Measurements from ENCODE around the gene SOX2.

SOX2 gene

DNA sequence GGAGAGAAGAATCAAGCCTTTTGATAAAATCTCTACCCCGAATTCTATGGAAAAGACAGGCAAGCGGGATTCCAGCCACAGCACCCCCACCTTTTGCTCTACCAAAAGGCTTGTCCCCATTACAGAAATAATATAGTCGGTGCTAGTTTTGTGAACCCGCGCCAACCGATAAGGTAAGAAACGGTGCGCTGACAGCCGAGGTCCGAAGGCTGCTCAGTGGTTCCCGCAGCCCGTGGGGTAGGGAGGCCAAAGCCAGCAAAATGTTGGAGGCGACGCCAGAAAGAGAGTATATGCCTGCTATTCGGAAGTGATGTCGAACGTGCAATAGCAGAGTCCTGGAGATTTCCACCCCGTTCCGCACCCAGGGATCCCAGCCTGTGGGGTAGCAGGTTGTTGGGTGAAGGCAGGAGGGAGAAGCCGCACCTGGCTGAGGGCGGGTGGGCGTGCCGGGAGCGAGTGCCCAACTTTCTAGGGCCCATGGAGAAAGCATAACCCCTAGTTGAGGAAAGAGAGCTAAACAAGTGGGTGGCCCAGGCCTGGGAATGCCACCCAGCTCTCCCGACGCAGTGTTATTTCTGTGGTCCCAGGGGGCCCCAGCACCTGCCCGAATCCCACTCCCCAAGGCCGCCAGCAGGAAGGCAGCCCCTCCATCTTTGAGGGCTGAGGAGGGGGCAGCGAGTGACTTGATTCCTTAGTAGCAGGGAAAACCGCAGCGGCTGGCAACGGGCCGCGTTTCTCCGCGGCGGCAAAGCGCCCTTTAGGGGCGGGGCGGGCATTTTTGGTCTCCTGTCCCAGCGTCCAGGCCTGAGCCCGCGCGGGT is 7.9 kb upstream of the SOX2 start:
- DNase-seq (ENCODE audit: low spot score) = no peak
- TF ChIP-seq CTCF (conservative IDR thresholded peaks at IDR 0.05; ENCODE audit: low read depth) = no peak
- ChIA-PET POLR2A (ENCODE audit: low non-redundant PET) (no interaction called here), CTCF (interaction anchor here (0.6 kb wide), 1 partner anchor 10 kb away, joined by 3 read pairs; no protein-coding TSS in a partner anchor)
- H3K27ac ChIP-seq = no peak overlapping the region

- no peak for DNase-seq (ENCODE audit: low spot score)
- ChIA-PET POLR2A (ENCODE audit: low non-redundant PET) (no interaction called here), CTCF (interaction anchor here (0.6 kb wide), 1 partner anchor 11 kb away, joined by 3 read pairs; no protein-coding TSS in a partner anchor)
- H3K27ac ChIP-seq = no peak overlapping the region
- no peak for TF ChIP-seq CTCF (conservative IDR thresholded peaks at IDR 0.05; ENCODE audit: low read depth)
Observed at GRCh38 chr3:181704421-181705085, 7.2 kb upstream of the SOX2 start.

- TF ChIP-seq CTCF (conservative IDR thresholded peaks at IDR 0.05; ENCODE audit: low read depth) = no peak
- ChIA-PET POLR2A (ENCODE audit: low non-redundant PET) (no interaction called here), CTCF (no interaction called here)
- no peak for DNase-seq (ENCODE audit: low spot score)
- H3K27ac ChIP-seq = no peak overlapping the region
Observed at GRCh38 chr3:181705086-181705480, 6.6 kb upstream of the SOX2 start.

DNA sequence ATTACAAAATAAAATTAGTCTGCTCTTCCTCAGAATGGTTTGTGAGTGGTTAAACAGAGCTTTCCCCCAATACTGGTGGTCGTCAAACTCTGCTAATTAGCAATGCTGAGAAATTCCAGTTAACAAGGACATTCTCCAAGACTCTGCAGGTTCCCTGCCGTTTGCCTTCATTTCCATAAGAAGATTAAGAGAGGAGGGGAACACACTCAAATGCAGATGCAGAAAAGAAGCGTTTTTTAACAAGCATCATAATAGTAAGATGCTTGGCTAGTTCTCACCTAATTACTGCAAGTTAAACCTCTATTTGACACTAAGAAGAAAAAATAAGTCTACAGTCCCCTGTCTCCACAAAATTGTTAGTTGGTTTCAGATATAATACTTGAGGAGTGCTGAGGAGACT is 3.7 kb upstream of the SOX2 start:
- DNase-seq (ENCODE audit: low spot score) = no peak
- TF ChIP-seq CTCF (conservative IDR thresholded peaks at IDR 0.05; ENCODE audit: low read depth) = no peak
- H3K27ac ChIP-seq = no peak overlapping the region
- POLR2A ChIA-PET (ENCODE audit: low non-redundant PET) = no interaction called here
- CTCF ChIA-PET = interaction anchor here (0.6 to 1.7 kb wide), 3 partner anchors 241 to 910 kb away, joined by 3 to 10 read pairs (median 4); no protein-coding TSS in a partner anchor

- H3K27ac ChIP-seq = no peak overlapping the region
- CTCF ChIA-PET = interaction anchor here (0.6 to 1.7 kb wide), 9 partner anchors 8 to 1123 kb away, joined by 3 to 10 read pairs (median 3); no protein-coding TSS in a partner anchor
- peak; percentile 42 for DNase-seq (ENCODE audit: low spot score)
- POLR2A ChIA-PET (ENCODE audit: low non-redundant PET) = no interaction called here
- peak; percentile 88 for TF ChIP-seq CTCF (conservative IDR thresholded peaks at IDR 0.05; ENCODE audit: low read depth)
Observed at GRCh38 chr3:181709537-181710279, 2.0 kb upstream of the SOX2 start.

Measured in RWPE1 (cell line).